ENCODE results near the gene FBXO42. TPM values are rescaled to one million over a fixed set of nuclear protein-coding genes. Genes with fewer than 3 reads are reported as not detected.

The FBXO42 gene
- total and polyA plus RNA-seq, 2 donors (not counting 1 experiment from before 2014, with no cell fraction given): 10.4 to 13.5 TPM

GRCh38 chr1:16245476-16246196 lies 106.6 kb downstream of the FBXO42 start:
- H2AFZ ChIP-seq (ENCODE audit: low read length): no peak overlapping the region
- H3K9ac ChIP-seq (ENCODE audit: insufficient read depth, low read length): no peak overlapping the region
- no peak for TF ChIP-seq EZH2 (IDR thresholded peaks at IDR 0.05; ENCODE audit: low read length, missing control alignments)

GRCh38 chr1:16244650-16245285 lies 107.5 kb downstream of the FBXO42 start:
- DNase-seq (ENCODE audit: low read depth in 2 of 2): no peak
- H3K4me3 ChIP-seq (replicated peaks in 1 of 4; ENCODE audit: control extremely low read depth in 1 of 4, insufficient read depth in 1 of 4, low read depth in 3 of 4, low read length in 4 of 4): no peak overlapping the region
- no peak overlapping the region for H2AFZ ChIP-seq (ENCODE audit: low read length)
- no peak overlapping the region for H3K9ac ChIP-seq (ENCODE audit: insufficient read depth, low read length)
- no peak overlapping the region for H3K4me2 ChIP-seq (ENCODE audit: extremely low read depth, insufficient read depth, low read length)
- H3K27ac ChIP-seq (ENCODE audit: insufficient read depth, low read length): no peak overlapping the region
- H3K27me3 ChIP-seq (ENCODE audit: control insufficient read depth, insufficient read depth, low read length): no peaks in the 10 kb centered on the region
- H4K20me1 ChIP-seq (ENCODE audit: control insufficient read depth, extremely low read depth, insufficient read depth, low read length): no peaks in the 10 kb centered on the region
- H3K79me2 ChIP-seq (ENCODE audit: control insufficient read depth, insufficient read depth, low read length): no peaks in the 10 kb centered on the region
- H3K36me3 ChIP-seq (ENCODE audit: control insufficient read depth, insufficient read depth, low read length): no peaks in the 10 kb centered on the region
- TF ChIP-seq EZH2 (IDR thresholded peaks at IDR 0.05; ENCODE audit: low read length, missing control alignments): no peak
- no peak for TF ChIP-seq CTCF (conservative IDR thresholded peaks at IDR 0.05 in 1 of 2, IDR thresholded peaks at IDR 0.05 in 1 of 2; ENCODE audit: low read depth in 1 of 2, low read length in 2 of 2)
- H3K4me1 ChIP-seq (ENCODE audit: control insufficient read depth, extremely low read depth, insufficient read depth, low read length): peaks cover 11% of the 10 kb centered on the region
- no peaks in the 10 kb centered on the region for H3K9me3 ChIP-seq (ENCODE audit: control insufficient read depth, insufficient read depth, low read depth, low read length)

More at GRCh38 chr1:16245476-16246196, 106.6 kb downstream of the FBXO42 start:
- Histone ChIP-seq H3K36me3 (ENCODE audit: control insufficient read depth, insufficient read depth, low read length) (no peaks in the 10 kb centered on the region), H3K4me3 (replicated peaks in 1 of 4; ENCODE audit: control extremely low read depth in 1 of 4, insufficient read depth in 1 of 4, low read depth in 3 of 4, low read length in 4 of 4) (no peak overlapping the region), H3K79me2 (ENCODE audit: control insufficient read depth, insufficient read depth, low read length) (no peaks in the 10 kb centered on the region), H3K27ac (ENCODE audit: insufficient read depth, low read length) (no peak overlapping the region), H3K27me3 (ENCODE audit: control insufficient read depth, insufficient read depth, low read length) (no peaks in the 10 kb centered on the region), H3K9me3 (ENCODE audit: control insufficient read depth, insufficient read depth, low read depth, low read length) (no peaks in the 10 kb centered on the region), H4K20me1 (ENCODE audit: control insufficient read depth, extremely low read depth, insufficient read depth, low read length) (no peaks in the 10 kb centered on the region), H3K4me1 (ENCODE audit: control insufficient read depth, extremely low read depth, insufficient read depth, low read length) (peaks cover 13% of the 10 kb centered on the region), H3K4me2 (ENCODE audit: extremely low read depth, insufficient read depth, low read length) (no peak overlapping the region)
- DNase-seq (ENCODE audit: low read depth in 2 of 2): no peak

GRCh38 chr1:16243936-16244649 lies 108.2 kb downstream of the FBXO42 start:
- H3K4me3 ChIP-seq (replicated peaks in 1 of 4; ENCODE audit: control extremely low read depth in 1 of 4, insufficient read depth in 1 of 4, low read depth in 3 of 4, low read length in 4 of 4): no peak overlapping the region
- H3K4me1 ChIP-seq (ENCODE audit: control insufficient read depth, extremely low read depth, insufficient read depth, low read length): peaks cover 5% of the 10 kb centered on the region
- no peak overlapping the region for H3K27ac ChIP-seq (ENCODE audit: insufficient read depth, low read length)
- no peaks in the 10 kb centered on the region for H3K79me2 ChIP-seq (ENCODE audit: control insufficient read depth, insufficient read depth, low read length)
- peak; percentile 69 to 84 for DNase-seq (ENCODE audit: low read depth in 2 of 2)
- no peak overlapping the region for H3K4me2 ChIP-seq (ENCODE audit: extremely low read depth, insufficient read depth, low read length)
- H3K36me3 ChIP-seq (ENCODE audit: control insufficient read depth, insufficient read depth, low read length): no peaks in the 10 kb centered on the region
- no peak overlapping the region for H2AFZ ChIP-seq (ENCODE audit: low read length)
- H3K9me3 ChIP-seq (ENCODE audit: control insufficient read depth, insufficient read depth, low read depth, low read length): no peaks in the 10 kb centered on the region
- TF ChIP-seq EZH2 (IDR thresholded peaks at IDR 0.05; ENCODE audit: low read length, missing control alignments): no peak
- TF ChIP-seq CTCF (conservative IDR thresholded peaks at IDR 0.05 in 1 of 2, IDR thresholded peaks at IDR 0.05 in 1 of 2; ENCODE audit: low read depth in 1 of 2, low read length in 2 of 2): peak; percentile 90 to 93
- no peaks in the 10 kb centered on the region for H3K27me3 ChIP-seq (ENCODE audit: control insufficient read depth, insufficient read depth, low read length)
- no peak overlapping the region for H3K9ac ChIP-seq (ENCODE audit: insufficient read depth, low read length)
- no peaks in the 10 kb centered on the region for H4K20me1 ChIP-seq (ENCODE audit: control insufficient read depth, extremely low read depth, insufficient read depth, low read length)
